GM19438 (cell line): ENCODE measurements around the gene MESP2.

Experiments
- ATAC-seq: cut with Tn5 transposase; IDR thresholded peaks from one replicate; pipeline ENCODE4 v1.9.1; 2021; ENCODE audit warnings: low read depth; ENCODE audit not compliant: unreplicated experiment

Gene MESP2

DNA sequence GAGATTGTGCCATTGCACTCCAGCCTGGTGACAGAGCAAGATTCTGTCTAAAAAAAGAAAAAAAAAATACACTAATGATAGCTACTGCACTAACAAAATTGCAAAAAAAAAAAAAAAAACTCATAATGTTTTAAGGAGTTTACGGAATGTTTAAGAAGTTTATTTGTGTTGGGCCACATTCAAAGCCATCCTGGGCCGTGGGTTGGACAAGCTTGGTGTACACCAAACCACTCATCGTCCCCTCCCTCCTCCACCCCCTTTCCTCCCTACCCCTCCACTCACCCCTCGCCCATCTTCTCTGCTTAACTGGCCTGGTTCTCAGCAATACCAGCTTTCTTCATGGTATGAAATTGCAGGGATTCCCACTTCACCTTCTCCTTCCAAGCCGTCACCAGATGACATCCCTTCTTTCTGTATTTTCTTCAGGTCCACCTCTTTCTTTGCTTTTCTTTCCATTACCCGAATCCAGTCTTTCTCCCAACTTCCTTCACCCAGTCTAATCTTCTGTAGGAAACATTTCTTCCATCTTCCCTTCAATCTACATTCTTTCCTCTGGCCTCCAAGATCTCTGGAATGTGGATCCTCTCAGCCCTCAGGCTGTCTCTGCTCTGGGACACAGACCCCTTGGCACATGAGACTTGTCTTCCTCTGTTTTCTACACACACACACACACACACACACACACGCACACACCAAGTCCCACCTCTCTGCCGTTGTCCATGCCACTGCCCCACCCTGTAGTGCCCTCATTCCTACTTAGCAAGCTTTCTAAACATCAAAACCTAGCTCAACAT, 21.6 kb upstream of the MESP2 start:
- ATAC-seq: no peak

DNA sequence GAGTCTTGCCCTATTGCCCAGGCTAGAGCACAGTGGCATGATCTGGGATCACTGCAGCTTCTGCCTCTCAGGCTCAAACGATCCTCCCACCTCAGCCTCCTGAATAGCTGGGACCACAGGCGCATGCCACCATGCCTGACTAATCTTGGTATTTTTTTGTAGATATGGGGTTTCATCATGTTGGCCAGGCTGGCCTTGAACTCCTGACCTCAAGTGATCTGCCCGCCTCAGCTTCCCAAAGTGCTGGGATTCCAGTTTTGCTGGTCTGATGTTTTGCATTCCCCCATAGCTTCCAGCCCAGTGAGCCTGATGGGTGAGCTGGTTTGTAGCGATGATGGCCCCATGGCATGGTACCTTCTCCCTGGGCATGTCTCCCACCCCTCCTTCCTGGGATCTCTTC, 20.4 kb upstream of the MESP2 start:
- no peak for ATAC-seq

DNA sequence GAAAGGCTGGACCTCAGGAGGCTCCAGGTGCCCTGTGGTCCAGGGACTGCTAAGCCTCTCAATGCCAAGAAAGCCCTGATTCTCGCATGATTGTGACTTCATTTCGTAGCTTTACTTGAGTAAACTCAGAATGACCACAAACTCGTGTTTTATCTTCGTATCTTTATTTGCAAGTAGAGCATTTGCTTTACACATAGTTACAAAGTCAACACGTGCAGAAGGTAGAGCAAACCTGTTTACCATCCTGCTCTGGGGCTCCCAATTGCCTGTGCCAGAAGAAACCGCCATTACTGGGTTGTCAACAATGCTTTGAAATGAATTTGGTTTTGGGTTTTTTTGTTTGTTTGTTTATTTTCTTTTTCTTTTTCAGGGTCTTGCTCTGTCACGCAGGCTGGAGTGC, 19.2 kb upstream of the MESP2 start:
- no peak for ATAC-seq

DNA sequence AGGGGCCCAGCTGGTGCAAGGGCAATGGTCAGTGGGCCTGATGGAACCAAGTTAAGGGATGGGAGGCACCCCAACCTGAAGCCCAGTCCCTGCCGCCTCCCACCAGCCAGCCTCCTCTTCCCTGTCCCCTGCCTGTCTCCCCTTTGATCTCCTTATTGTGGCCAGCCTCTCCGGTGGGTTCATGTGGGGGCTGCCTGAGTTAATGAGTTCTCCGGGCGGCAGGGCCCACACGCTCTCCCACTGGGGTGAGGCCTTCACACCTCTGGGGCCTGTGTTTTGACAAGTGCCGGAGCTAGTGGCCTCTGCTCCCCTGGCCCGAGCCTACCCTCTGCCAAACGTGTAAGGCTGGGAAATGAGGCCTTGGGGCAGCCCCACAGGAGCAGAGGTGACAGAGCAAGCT, 17.8 kb upstream of the MESP2 start:
- ATAC-seq: no peak

DNA sequence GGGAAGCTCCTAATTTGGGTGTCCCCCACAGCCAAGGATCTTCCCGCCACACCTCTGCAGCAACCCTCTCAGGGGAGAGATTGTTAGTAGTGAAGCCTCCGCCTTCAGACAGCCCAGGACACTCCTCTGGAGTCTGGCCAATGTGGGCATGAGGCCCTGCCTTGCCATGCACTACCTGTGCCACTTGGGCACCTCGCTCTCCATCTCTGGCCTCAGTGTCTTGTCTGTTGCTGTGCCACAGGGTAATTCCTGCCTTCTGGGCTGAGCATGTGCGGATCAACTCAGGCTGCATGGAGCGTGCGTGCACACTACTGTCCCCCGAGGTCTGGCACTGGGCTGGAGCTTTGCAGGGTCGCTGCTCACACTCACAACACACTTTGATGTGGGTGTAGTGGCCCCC, 17.2 kb upstream of the MESP2 start:
- ATAC-seq: no peak

DNA sequence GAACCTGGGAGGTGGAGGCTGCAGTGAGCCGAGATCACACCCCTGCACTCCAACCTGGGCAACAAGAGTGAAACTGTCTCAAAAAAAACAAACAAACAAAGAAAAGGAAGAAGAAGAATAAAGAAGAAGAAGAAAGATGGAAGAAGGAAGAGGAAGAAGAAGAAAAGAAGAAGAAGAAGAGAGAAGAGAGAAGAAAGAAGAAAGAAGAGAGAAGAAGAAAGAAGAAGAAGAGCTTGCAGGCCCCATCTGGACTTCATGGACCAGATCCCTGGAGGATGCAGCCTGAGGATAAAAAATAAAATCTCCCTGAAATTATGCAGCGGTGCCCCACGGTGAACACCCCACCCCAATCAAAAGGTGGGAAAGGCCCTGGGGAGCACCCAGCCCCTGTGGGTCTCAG, 16.3 kb upstream of the MESP2 start:
- no peak for ATAC-seq

DNA sequence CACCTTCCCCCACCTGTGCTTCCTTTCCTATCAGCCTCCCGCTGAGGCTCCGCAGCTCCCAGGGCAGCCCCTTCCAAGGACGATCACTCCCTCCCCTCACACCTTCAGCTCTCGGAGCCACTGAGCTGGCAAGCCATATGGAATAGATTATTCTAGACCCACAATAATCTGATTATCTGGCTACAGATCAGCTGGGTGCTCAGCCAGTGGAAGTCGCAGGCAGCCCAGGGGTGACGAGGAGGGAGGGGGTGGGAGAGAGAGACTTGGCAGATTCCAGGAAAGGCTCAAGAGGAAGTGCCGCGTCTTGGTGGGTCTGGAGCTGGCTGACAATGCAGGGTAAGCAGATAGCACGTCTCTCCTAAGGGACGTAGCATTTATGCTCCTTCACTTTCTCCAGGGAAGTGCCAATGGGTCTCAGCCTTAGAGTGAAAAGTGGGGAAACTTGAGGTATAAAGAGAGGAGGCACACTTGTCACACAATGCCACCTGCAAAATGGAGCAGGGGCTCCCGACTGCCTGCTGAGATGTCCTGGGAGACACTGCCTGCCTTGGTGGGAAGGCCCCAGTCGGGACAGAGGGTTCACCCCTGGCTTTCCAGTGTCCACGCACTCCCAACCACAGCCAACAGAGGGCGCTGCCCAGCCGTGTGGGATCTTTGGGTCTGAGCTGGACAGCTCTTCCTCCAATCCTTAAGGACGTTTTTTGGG, 15.7 kb upstream of the MESP2 start:
- peak; percentile 75 for ATAC-seq

DNA sequence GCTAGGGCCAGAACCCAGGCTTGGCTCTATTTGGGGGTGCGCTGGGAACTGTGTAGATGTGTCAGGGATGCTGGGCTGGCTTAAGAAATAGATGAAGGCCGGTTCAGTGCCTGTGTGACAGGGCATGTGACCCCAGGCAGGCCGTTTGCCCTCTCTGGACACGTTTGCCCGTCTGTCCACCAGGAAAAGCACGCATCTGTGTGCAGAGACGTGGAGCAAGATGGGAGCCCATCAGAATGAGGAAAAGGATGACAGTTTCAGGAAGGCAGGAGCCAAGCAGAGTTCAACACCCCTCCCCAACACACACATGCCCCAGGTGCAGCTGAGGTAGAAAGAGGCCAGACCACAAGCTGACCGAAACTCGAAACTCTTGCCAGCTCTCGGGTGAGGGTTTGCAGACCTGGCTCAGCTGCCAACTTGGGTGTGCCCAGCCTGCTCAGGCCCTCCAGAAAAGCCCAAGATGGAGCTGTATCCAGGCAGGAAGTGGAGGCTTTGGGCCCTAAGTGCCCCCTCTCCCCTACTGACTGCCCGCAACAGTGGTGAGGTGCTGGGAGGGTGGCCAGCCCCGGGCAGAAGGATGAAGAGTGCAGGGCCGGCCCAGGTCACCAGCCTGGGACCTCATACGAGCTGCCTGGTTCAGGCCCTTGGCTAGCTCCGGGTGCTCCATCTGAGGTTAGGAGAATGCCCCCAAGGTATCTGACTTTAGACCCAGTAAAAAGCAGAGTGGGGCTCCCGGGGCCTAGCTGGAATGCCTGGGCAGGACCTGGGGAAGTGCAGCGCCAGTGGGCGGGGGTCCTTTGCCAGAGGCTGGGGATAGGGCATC, 14.9 kb upstream of the MESP2 start:
- peak; percentile 58 for ATAC-seq

DNA sequence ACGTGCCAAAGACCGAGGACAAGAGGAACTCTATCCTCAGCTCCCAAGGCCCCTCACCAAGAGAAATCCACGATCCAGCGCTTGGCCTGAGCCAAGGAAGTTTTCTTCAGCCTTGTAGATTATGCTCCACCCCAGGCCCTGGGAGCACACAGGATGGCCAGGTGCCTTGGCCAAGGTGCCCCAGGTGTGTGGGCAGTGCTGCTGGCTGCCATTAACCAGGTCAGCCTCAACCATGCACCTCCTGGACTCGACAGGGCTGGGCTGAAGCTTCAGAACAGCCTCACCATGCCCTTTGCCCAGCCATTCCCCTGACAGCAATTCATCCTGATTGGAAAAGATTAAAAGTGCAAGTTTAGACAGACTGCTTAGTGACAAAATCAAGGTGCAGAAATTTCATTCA, 14.2 kb upstream of the MESP2 start:
- ATAC-seq: no peak

DNA sequence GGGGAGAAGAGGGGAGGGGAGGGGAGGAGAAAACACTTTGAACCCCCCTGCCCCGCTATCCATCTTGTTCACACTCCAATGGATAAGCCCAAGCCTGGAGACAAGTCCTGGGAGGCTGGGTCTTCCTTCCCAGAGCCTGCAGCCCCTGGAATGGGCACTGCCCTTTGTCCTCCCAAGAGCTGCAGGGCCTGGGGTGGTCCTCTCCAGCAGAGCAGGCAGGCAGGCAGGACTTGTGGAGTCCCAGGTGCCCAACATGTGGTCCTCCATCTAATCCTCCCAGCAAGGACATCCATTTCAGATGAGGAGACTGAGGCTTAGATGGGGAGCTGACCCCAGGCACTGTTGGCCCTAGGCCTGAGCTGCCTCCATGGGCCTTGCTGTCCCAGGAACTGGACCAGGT, 10.4 kb upstream of the MESP2 start:
- no peak for ATAC-seq

DNA sequence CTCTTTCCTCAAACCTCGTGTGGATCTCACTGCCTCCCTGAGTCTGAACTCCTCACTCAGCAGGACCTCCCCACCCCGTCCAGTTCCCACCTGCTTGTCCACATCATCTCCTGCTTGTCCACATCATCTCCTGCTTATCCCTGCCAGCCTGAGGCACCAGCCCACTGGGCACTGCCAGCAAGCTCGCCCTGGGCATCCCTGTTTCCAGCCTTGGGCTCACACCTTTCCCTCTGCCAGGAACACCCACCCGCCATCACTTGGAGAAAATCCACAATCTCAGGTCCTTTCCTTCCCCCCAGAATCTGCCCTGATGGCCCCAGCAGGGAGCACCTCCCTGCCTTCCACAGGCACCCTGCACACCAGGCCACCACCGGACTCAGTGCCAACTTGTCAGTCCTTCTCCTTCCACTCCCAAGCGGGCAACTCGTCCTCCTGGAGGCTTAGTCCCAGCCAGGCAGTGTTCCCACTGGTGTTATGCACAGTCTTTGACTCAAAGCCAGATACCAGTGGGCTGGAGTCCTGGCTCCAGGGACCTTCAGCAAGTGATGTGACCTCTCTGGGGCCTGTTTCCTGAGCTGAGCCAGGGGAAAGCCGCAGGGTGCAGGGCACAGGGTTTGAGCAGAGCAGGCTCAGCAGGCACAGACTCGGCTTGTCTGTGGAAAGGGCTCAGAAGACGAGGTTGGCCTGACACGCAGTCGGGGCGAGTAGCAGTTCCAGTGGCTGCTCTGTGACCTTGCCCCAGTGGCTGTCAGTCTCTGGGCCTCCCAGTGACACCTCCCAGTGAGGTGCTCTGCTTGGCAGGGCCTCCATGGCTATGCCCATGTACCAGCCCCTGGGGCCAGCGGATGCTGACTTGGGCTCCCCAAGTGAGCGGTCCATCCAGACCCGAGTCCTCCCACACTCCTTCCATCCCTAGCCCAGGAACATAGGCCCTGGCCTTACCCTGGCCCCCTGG, 9.5 kb upstream of the MESP2 start:
- ATAC-seq: no peak

DNA sequence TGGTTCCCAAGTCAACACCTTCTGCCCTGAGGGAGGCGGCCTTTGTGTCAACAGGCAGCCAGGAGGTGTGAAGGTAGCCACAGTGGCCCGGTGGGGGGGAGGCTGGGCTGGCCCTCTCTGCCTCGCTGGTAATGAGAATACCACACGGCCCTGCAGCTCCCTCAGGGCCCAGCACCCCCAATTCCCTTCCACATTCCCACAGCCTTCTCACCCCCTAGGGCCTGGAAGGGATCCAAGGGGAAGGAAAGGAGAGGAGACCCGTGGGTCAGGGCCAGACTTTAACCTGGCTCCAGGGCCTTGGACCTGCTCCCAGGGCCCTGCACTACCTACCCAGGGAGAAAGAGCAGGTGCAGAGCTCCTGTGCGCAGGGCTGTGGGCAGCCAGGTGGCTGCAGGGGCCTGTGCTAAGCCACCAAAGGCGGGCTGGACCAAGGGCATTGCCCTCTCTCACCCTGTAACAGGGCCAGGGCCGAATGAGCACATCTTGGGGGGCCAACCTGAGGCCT, 8.7 kb upstream of the MESP2 start:
- ATAC-seq: no peak

DNA sequence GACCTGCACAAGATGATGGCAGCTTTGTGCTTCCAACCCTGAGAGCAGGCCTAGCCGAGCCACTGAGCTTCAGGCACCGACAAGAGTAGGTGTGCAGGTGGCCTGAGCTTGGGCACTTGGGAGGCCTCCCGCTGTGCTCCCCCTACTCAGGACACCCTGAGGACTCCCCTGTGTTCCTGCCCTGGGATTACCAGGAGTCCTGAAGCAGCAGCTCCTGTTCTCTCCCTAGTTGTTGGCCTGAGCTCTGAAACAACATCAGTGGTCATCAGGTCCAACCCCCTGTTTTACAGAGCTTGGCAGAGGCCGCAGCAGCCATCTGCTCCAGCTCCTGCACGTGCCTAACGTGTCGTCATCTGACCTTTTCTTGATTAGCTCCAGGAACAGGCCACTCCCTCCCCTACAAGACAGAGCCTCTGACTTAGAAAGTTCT, 8.0 kb upstream of the MESP2 start:
- no peak for ATAC-seq

DNA sequence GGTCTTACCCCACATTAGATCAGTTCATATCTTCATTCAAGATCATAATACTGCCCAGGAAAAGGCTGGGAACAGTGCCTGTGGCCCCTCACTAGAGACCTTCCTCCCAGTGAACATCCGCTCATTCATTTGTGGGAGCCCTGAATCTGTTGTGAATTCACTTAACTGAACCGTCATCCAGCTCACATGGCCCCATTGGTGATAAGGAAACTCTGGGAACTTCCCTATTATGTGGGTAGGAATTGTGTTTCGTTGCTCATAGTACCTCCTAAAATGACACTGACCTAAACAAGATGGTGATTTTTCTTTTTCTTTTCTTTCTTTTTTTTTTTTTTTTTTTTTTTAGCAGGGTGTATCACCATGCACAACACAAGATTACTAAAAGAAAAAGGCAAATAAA, 6.8 kb upstream of the MESP2 start:
- no peak for ATAC-seq

DNA sequence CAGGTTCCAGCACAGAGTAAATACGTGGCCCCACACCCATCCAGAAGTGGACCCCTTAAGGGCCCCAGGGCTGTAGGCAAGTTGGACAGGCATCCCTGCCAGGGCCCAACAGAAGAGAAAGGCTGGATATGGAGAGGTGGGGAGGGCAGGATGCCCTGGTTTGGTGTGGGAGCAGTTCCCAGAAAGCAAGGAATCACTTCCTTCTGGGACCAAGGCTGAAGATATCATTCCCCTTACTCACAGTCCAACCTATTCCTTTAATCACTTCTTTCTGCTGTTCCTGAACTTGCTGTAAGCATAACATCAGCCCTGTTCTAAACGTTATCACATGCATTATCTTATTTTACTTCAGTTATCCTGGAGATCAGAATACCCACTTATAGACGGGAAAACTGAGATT, 6.1 kb upstream of the MESP2 start:
- no peak for ATAC-seq

DNA sequence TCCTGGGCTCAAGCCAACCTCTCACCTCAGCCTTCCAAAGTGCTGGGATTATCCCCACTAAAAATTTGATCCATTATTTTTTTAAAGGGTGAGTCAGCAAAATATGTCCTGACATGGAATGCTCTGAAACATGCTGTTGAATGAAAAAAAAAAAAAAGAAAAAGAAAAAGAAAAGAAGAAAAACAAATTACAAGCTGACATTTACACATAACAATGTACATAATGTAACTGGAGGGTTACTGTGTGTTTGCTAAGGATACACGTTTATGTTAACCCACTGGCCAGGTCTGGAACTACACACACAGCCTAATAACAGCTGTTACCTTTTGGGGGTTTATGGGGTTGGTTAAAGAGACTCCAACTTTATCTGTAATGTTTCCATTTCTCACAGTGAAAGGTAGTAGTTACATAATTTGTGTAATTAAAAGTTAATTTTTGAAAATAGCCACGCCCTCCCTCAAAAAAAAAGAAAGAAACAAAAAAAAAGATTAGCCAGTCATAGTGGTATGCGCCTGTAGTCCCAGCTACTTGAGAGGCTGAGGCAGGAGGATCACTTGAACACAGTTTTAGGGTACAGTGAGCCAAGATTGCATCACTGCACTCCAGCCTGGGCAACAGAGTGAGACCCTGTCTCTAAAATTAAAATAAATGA, 3.1 kb upstream of the MESP2 start:
- ATAC-seq: no peak

DNA sequence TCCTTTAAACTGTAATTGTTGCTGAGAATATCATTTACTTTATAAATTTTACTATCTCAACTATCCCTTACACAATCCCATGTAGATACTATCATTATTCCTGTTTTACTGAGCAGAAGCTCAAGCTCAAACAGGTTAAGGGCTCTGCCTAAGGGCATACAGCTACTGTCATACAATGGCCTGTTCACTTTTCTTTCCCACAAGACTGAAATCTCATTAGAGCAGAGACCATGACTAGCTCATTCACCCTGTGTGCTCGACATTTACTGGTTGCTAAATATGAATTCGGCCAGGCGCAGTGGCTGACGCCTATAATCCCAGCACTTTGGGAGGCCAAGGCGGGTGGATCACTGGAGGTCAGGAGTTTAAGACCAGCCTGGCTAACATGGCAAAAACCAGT, 1.6 kb upstream of the MESP2 start:
- no peak for ATAC-seq

DNA sequence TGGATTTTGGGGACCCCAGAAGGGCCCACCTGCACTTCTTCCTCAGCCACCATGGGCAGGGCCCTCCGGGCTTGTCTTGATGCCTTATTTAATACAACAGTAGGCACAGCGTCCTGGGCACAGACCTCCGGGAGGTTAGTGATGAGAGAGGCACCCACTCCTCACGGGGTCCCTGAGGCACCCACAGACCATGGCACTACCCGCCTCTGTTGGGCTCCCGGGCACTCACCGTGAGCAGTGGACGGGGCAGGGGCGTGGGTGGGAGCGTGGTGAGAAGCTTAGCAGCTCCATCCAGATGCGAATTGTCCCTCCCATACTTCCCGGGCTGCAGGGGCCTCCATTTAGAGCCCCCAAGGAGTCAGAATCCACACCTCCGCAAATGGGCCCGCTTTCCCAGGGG, 317 bp upstream of the MESP2 start:
- ATAC-seq: no peak

DNA sequence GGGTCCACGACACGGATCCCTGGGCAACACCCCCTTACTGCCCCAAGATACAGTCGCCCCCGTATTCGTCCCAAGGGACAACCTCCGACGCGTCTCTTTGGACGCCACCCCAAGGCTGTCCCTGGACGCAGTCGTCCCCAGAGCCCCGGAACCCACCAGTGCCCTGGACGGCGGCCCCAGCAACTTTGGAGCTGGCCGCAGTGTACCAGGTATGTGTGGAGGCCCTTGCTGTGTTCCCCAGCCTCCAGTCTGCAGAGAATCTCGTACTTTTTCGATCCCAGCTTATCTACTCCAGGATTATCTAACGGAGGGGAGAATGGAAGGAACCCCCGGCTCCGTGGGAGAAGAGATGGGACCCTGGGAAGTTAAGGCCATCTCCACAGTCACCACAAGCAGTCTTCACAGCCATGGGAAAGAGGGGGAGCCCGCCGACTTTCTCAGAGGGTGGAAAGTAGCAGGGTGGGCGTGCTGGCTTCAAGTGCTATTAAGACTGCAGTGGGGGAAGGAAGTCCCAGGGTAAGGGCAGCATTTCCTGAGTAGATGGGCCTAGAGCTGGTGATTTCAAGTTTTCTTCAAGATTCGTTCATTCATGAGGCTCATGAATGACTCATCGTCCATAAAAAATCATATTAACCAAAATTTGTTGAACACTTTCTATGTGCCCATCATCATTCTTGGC, 1.1 kb downstream of the MESP2 start:
- no peak for ATAC-seq
